Mucosa of stomach (tissue), 1 donor: ENCODE measurements around the gene CPNE1.

Experiments
- H3K27me3 ChIP-seq: one replicate; pipeline ENCODE4 v1.7.0; 2013; ENCODE audit warnings: mild to moderate bottlenecking, low read length; ENCODE audit not compliant: control insufficient read depth, insufficient read depth
- H3K36me3 ChIP-seq: one replicate; pipeline ENCODE4 v1.7.0; 2013; ENCODE audit warnings: low read length; ENCODE audit not compliant: control insufficient read depth, insufficient read depth
- H3K4me1 ChIP-seq: one replicate; pipeline ENCODE4 v1.7.0; 2013; ENCODE audit warnings: mild to moderate bottlenecking, low read length; ENCODE audit not compliant: control insufficient read depth, insufficient read depth
- H3K4me3 ChIP-seq: one replicate; pipeline ENCODE4 v1.7.0; 2013; ENCODE audit warnings: low read length
- H3K9ac ChIP-seq: one replicate; pipeline ENCODE4 v1.7.0; 2013; ENCODE audit warnings: mild to moderate bottlenecking, low read length, moderate library complexity
- H3K9me3 ChIP-seq: one replicate; pipeline ENCODE4 v1.7.0; 2013; ENCODE audit warnings: mild to moderate bottlenecking, low read length, moderate library complexity; ENCODE audit not compliant: control insufficient read depth
- donor health status: Pancreatic carcinoma.

The CPNE1 gene

GRCh38 chr20:35607003-35607735, 57.5 kb downstream of the CPNE1 start:
- no peaks in the 10 kb centered on the region for H3K9me3 ChIP-seq
- no peaks in the 10 kb centered on the region for H3K27me3 ChIP-seq
- H3K36me3 ChIP-seq, result no peaks in the 10 kb centered on the region
- H3K9ac ChIP-seq, result peak overlapping the region; percentile 59
- H3K4me3 ChIP-seq, result peak overlapping the region; percentile 56
- H3K4me1 ChIP-seq, result peaks cover 61% of the 10 kb centered on the region

GRCh38 chr20:35606127-35606526, 58.6 kb downstream of the CPNE1 start:
- Histone ChIP-seq H3K9me3 (no peaks in the 10 kb centered on the region), H3K9ac (peak overlapping the region; percentile 59), H3K4me3 (no peak overlapping the region), H3K27me3 (peaks cover 3% of the 10 kb centered on the region), H3K4me1 (peaks cover 65% of the 10 kb centered on the region), H3K36me3 (no peaks in the 10 kb centered on the region)

- Histone ChIP-seq H3K4me3 (no peak overlapping the region), H3K27me3 (peaks cover 6% of the 10 kb centered on the region)
Observed at GRCh38 chr20:35604449-35604747, 60.3 kb downstream of the CPNE1 start.

GRCh38 chr20:35603695-35604448, 60.8 kb downstream of the CPNE1 start:
- peaks cover 6% of the 10 kb centered on the region for H3K27me3 ChIP-seq
- H3K4me3 ChIP-seq, result no peak overlapping the region
- no peaks in the 10 kb centered on the region for H3K36me3 ChIP-seq
- H3K4me1 ChIP-seq, result peaks cover 53% of the 10 kb centered on the region
- no peaks in the 10 kb centered on the region for H3K9me3 ChIP-seq
- no peak overlapping the region for H3K9ac ChIP-seq

More at GRCh38 chr20:35604449-35604747, 60.3 kb downstream of the CPNE1 start:
- H3K9me3 ChIP-seq, result no peaks in the 10 kb centered on the region
- H3K9ac ChIP-seq, result no peak overlapping the region
- H3K4me1 ChIP-seq, result peaks cover 54% of the 10 kb centered on the region
- no peaks in the 10 kb centered on the region for H3K36me3 ChIP-seq

- Histone ChIP-seq H3K9ac (no peak overlapping the region), H3K9me3 (no peaks in the 10 kb centered on the region), H3K4me3 (no peak overlapping the region), H3K27me3 (peaks cover 6% of the 10 kb centered on the region), H3K36me3 (no peaks in the 10 kb centered on the region), H3K4me1 (peaks cover 45% of the 10 kb centered on the region)
Observed at GRCh38 chr20:35602851-35603495, 61.7 kb downstream of the CPNE1 start.

GRCh38 chr20:35601990-35602389, 62.7 kb downstream of the CPNE1 start:
- Histone ChIP-seq H3K4me1 (peaks cover 38% of the 10 kb centered on the region), H3K4me3 (no peak overlapping the region), H3K36me3 (no peaks in the 10 kb centered on the region), H3K9ac (no peak overlapping the region), H3K9me3 (no peaks in the 10 kb centered on the region), H3K27me3 (peaks cover 6% of the 10 kb centered on the region)

- H3K4me3 ChIP-seq, result no peak overlapping the region
- no peak overlapping the region for H3K9ac ChIP-seq
- H3K27me3 ChIP-seq, result peaks cover 6% of the 10 kb centered on the region
- H3K36me3 ChIP-seq, result no peaks in the 10 kb centered on the region
- no peaks in the 10 kb centered on the region for H3K9me3 ChIP-seq
- peaks cover 38% of the 10 kb centered on the region for H3K4me1 ChIP-seq
Observed at GRCh38 chr20:35600993-35601973, 63.4 kb downstream of the CPNE1 start.

- H3K9ac ChIP-seq, result no peak overlapping the region
- H3K4me1 ChIP-seq, result peaks cover 36% of the 10 kb centered on the region
Observed at GRCh38 chr20:35600176-35600992, 64.3 kb downstream of the CPNE1 start.

GRCh38 chr20:35599776-35600120, 65.0 kb downstream of the CPNE1 start:
- H3K9me3 ChIP-seq, result no peaks in the 10 kb centered on the region
- peaks cover 6% of the 10 kb centered on the region for H3K27me3 ChIP-seq
- H3K4me3 ChIP-seq, result no peak overlapping the region
- H3K4me1 ChIP-seq, result peaks cover 32% of the 10 kb centered on the region
- no peaks in the 10 kb centered on the region for H3K36me3 ChIP-seq
- no peak overlapping the region for H3K9ac ChIP-seq

More at GRCh38 chr20:35600176-35600992, 64.3 kb downstream of the CPNE1 start:
- no peaks in the 10 kb centered on the region for H3K36me3 ChIP-seq
- no peaks in the 10 kb centered on the region for H3K9me3 ChIP-seq
- H3K4me3 ChIP-seq, result no peak overlapping the region
- H3K27me3 ChIP-seq, result peaks cover 6% of the 10 kb centered on the region

GRCh38 chr20:35598899-35599775, 65.6 kb downstream of the CPNE1 start:
- peaks cover 6% of the 10 kb centered on the region for H3K27me3 ChIP-seq

More at GRCh38 chr20:35598899-35599775, 65.6 kb downstream of the CPNE1 start:
- Histone ChIP-seq H3K9ac (no peak overlapping the region), H3K4me1 (peaks cover 28% of the 10 kb centered on the region), H3K9me3 (no peaks in the 10 kb centered on the region), H3K36me3 (no peaks in the 10 kb centered on the region), H3K4me3 (no peak overlapping the region)
